Fibroblast of mammary gland (primary cell): ENCODE data around the gene PIWIL1.

Experiments used
- DNase-seq: peaks from one replicate; pipeline ENCODE4 v3.0.0-alpha.2; 2010; ENCODE audit warnings: low read depth
- H3K4me3 ChIP-seq: 2 replicates; pipeline ENCODE4 v1.5.1; 2011; ENCODE audit warnings: low read depth, mild to moderate bottlenecking, low read length, moderate library complexity; ENCODE audit not compliant: control insufficient read depth
- TF ChIP-seq, protein P1 (sequence below): conservative IDR thresholded peaks from 2 replicates; pipeline ENCODE4 v1.5.1; 2011; ENCODE audit warnings: low read depth, low read length, inconsistent platforms; ENCODE audit not compliant: control insufficient read depth, insufficient read depth

Gene PIWIL1

GRCh38 chr12:130316251-130316650 is 21.4 kb upstream of the PIWIL1 start:
- H3K4me3 ChIP-seq, result no peak overlapping the region
- DNase-seq, result no peak
- TF ChIP-seq, protein P1, sequence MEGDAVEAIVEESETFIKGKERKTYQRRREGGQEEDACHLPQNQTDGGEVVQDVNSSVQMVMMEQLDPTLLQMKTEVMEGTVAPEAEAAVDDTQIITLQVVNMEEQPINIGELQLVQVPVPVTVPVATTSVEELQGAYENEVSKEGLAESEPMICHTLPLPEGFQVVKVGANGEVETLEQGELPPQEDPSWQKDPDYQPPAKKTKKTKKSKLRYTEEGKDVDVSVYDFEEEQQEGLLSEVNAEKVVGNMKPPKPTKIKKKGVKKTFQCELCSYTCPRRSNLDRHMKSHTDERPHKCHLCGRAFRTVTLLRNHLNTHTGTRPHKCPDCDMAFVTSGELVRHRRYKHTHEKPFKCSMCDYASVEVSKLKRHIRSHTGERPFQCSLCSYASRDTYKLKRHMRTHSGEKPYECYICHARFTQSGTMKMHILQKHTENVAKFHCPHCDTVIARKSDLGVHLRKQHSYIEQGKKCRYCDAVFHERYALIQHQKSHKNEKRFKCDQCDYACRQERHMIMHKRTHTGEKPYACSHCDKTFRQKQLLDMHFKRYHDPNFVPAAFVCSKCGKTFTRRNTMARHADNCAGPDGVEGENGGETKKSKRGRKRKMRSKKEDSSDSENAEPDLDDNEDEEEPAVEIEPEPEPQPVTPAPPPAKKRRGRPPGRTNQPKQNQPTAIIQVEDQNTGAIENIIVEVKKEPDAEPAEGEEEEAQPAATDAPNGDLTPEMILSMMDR, result no peak

GRCh38 chr12:130320536-130320935 is 17.2 kb upstream of the PIWIL1 start:
- TF ChIP-seq, protein P1, result no peak
- no peak for DNase-seq
- no peak overlapping the region for H3K4me3 ChIP-seq

- no peak for DNase-seq
- H3K4me3 ChIP-seq, result no peak overlapping the region
- TF ChIP-seq, protein P1, result no peak
Measured at GRCh38 chr12:130322263-130322662, 15.4 kb upstream of the PIWIL1 start.

- H3K4me3 ChIP-seq, result no peak overlapping the region
- TF ChIP-seq, protein P1, result no peak
- no peak for DNase-seq
Measured at GRCh38 chr12:130330685-130331084, 7.0 kb upstream of the PIWIL1 start.

DNA sequence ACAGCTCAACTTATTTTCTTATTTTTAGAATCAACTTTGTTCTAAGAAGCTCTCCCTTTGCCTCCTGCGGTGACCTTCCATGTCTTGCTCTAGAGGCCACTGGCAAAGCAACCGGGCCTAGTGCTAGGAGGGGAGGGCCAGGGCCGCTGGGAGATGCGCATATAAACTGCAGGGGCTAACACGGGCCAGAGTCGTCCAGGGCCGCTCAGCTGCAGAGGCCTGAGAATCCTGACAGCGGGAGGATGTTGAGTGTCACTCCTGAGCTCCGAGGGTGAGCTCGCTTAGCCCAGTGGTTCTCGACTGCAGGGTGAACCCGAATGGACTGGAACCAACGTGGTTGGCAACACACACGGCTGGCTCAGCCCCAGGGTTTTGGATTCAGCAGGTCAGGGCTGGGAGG is 6.5 kb upstream of the PIWIL1 start:
- DNase-seq, result no peak
- H3K4me3 ChIP-seq, result no peak overlapping the region
- TF ChIP-seq, protein P1, result no peak

GRCh38 chr12:130333341-130333740 is 4.3 kb upstream of the PIWIL1 start:
- no peak overlapping the region for H3K4me3 ChIP-seq
- TF ChIP-seq, protein P1, result no peak
- DNase-seq, result no peak

DNA sequence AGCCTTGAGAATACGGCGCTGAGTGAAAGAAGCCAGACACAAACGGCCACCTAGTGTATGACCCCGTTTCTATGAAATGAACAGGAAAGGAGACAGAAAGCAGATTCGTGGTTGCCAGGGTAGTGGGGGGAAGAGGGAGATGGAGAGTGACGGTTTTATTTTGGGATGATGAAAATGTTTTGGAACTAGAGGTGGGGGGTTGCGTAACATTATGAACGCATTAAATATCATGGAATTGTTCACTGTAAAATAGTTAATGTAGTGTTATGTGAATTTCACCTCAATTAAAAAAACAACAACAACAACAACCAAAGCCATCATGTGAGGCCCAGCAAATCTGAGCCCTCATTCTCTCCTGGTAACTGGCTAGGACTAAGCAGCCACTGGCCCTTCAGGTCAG is 3.3 kb upstream of the PIWIL1 start:
- no peak overlapping the region for H3K4me3 ChIP-seq
- TF ChIP-seq, protein P1, result no peak
- DNase-seq, result no peak
